ENCODE data around the gene FGFBP3.
A peak's percentile ranks its signal among the peaks of the same experiment; 100 is the strongest.
"Not testable (repeated sequence)": the region's sequence is repeated elsewhere in the genome, so short reads cannot be mapped to it uniquely, and the experiment has no call there.

FGFBP3 gene

GRCh38 chr10:91901784-91902677 is 7.3 kb downstream of the FGFBP3 start:
- peak; percentile 59 for DNase-seq

- no peak for DNase-seq
These were observed 11.9 kb downstream of the FGFBP3 start for GRCh38 chr10:91897421-91897820.

- no peak for DNase-seq
These were observed 13.0 kb downstream of the FGFBP3 start for GRCh38 chr10:91896212-91896756.

- DNase-seq, result not testable (repeated sequence)
These were observed 15.0 kb downstream of the FGFBP3 start for GRCh38 chr10:91894261-91894685.

- DNase-seq, result no peak
These were observed 16.2 kb downstream of the FGFBP3 start for GRCh38 chr10:91893051-91893450.

GRCh38 chr10:91891125-91892001 is 17.9 kb downstream of the FGFBP3 start:
- DNase-seq, result no peak

- peak; percentile 23 for DNase-seq
These were observed 21.8 kb downstream of the FGFBP3 start for GRCh38 chr10:91887272-91888076.

- no peak for DNase-seq
These were observed 22.4 kb downstream of the FGFBP3 start for GRCh38 chr10:91886954-91887271.

- DNase-seq, result no peak
These were observed 23.8 kb downstream of the FGFBP3 start for GRCh38 chr10:91885362-91886079.

- no peak for DNase-seq
These were observed 24.8 kb downstream of the FGFBP3 start for GRCh38 chr10:91884536-91884935.

- DNase-seq, result no peak
These were observed 25.5 kb downstream of the FGFBP3 start for GRCh38 chr10:91883549-91884444.

GRCh38 chr10:91880310-91880709 is 29.0 kb downstream of the FGFBP3 start:
- no peak for DNase-seq

GRCh38 chr10:91879515-91880170 is 29.6 kb downstream of the FGFBP3 start:
- no peak for DNase-seq

GRCh38 chr10:91875779-91876178 is 33.5 kb downstream of the FGFBP3 start:
- DNase-seq, result no peak

- DNase-seq, result no peak
These were observed 34.1 kb downstream of the FGFBP3 start for GRCh38 chr10:91875156-91875555.

GRCh38 chr10:91865562-91866081 is 43.7 kb downstream of the FGFBP3 start:
- DNase-seq, result no peak

- DNase-seq, result no peak
These were observed 44.5 kb downstream of the FGFBP3 start for GRCh38 chr10:91864744-91865143.

- no peak for DNase-seq
These were observed 45.2 kb downstream of the FGFBP3 start for GRCh38 chr10:91864099-91864498.

GRCh38 chr10:91860885-91861284 is 48.4 kb downstream of the FGFBP3 start:
- DNase-seq, result no peak

GRCh38 chr10:91856637-91857036 is 52.6 kb downstream of the FGFBP3 start:
- peak; percentile 13 for DNase-seq
